Calu3 (cell line): ENCODE results near the gene FBXO42. TPM values are rescaled to one million over a fixed set of nuclear protein-coding genes. Genes with fewer than 3 reads are reported as not detected.

ENCODE experiments used
- BruUV-seq: library from RNA; stranded (reverse); fragments of 400-500 nt; replicated peaks from 2 replicates; lab custom pipeline; 2021; lab: Mats Ljungman, UMichigan
- CTCF ChIA-PET: fragments of 300-600 bp; sonication (Branson Sonifier 250); formaldehyde crosslinking; loops from one replicate; lab custom pipeline; 2022; ENCODE audit warnings: antibody characterized with exemption; lab: Charles Lee
- DNase-seq: peaks from one replicate; pipeline ENCODE4 v3.0.0; 2022
- H3K27ac Mint-ChIP-seq: one replicate; pipeline ENCODE4 v1.8.0; 2022; ENCODE audit warnings: mixed read lengths; ENCODE audit not compliant: unreplicated experiment
- H3K27me3 Mint-ChIP-seq: one replicate; pipeline ENCODE4 v1.8.0; 2022; ENCODE audit warnings: mixed read lengths; ENCODE audit not compliant: unreplicated experiment
- H3K36me3 Mint-ChIP-seq: one replicate; pipeline ENCODE4 v1.8.0; 2022; ENCODE audit warnings: mild to moderate bottlenecking, moderate library complexity, mixed read lengths; ENCODE audit not compliant: insufficient read depth, unreplicated experiment
- H3K4me1 Mint-ChIP-seq: one replicate; pipeline ENCODE4 v1.8.0; 2022; ENCODE audit warnings: mild to moderate bottlenecking, low read depth, mixed read lengths; ENCODE audit not compliant: unreplicated experiment
- H3K4me3 Mint-ChIP-seq: one replicate; pipeline ENCODE4 v1.8.0; 2022; ENCODE audit warnings: mild to moderate bottlenecking, low read depth, moderate library complexity, mixed read lengths; ENCODE audit not compliant: unreplicated experiment
- H3K9me3 Mint-ChIP-seq: one replicate; pipeline ENCODE4 v1.8.0; 2022; ENCODE audit warnings: low read depth, mixed read lengths; ENCODE audit not compliant: unreplicated experiment
- CTCF ChIP-seq: fragments of 200-600 bp; IDR thresholded peaks from one replicate; pipeline ENCODE4 v1.8.0; 2022; ENCODE audit warnings: antibody characterized with exemption; ENCODE audit not compliant: unreplicated experiment
- intact Hi-C: fragments of 100-400 bp; cut with micrococcal nuclease; formaldehyde crosslinking; loops from one replicate; pipeline ENCODE4 v1.10.0; 2022; ENCODE audit not compliant: unreplicated experiment
- total RNA-seq: library from RNA; stranded (reverse); gene quantifications from 2 replicates; pipeline ENCODE4 v1.2.3, GENCODE V29; 2022

The FBXO42 gene
- total RNA-seq, 1 experiment from 2014 or later = 10.6 TPM

DNA sequence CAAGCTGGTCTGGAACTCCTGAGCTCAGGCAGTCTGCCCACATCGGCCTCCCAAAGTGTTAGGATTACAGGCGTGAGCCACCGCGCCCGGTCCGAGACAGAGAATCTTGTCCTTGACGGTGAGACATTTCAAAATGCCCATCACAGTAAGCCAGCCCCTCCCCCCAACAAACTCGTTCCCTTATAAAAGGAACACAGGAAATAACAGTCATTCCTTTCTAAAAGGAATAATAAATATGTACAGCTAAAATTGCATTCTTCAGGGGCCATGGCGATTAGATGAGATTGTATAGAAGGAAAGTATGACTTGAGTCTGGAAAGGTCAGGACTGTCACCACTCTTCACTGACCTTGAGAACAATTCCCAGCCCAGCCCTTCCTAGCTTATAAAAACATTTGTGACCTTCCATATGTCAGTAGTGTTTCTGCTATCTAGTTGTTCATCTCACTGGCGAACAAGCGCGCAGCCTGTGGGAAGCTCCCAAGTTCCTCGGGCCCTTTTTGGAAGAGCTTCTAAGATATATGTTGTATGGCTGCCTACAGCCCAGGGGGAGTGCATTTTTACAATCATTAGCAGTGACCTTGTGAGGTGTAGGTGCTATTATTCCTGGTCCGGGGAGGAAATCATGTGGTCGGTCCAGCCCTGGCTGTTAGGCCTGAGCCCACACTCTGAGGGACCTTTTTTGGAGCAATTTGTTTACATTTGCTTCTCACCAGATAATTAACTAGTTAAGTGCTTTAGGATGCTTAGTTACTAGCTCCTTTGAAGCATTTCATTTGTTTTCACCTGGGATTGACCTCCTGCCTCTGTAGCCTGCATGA, 23.5 kb upstream of the FBXO42 start:
- DNase-seq = no peak
- H3K4me1 Mint-ChIP-seq = peaks cover 25% of the 10 kb centered on the region
- no TSS peak for BruUV-seq
- no peak overlapping the region for H3K4me3 Mint-ChIP-seq
- no peak overlapping the region for H3K27ac Mint-ChIP-seq
- H3K36me3 Mint-ChIP-seq = peaks cover 11% of the 10 kb centered on the region
- H3K9me3 Mint-ChIP-seq = no peaks in the 10 kb centered on the region
- CTCF ChIA-PET = no interaction called here
- no peak for TF ChIP-seq CTCF
- H3K27me3 Mint-ChIP-seq = no peaks in the 10 kb centered on the region
- intact Hi-C loops = no loop called here

- CTCF ChIA-PET = no interaction called here
- H3K4me3 Mint-ChIP-seq = no peak overlapping the region
- peaks cover 29% of the 10 kb centered on the region for H3K4me1 Mint-ChIP-seq
- BruUV-seq = no TSS peak
- no peak for TF ChIP-seq CTCF
- DNase-seq = no peak
- intact Hi-C loops = no loop called here
- peaks cover 11% of the 10 kb centered on the region for H3K36me3 Mint-ChIP-seq
- no peaks in the 10 kb centered on the region for H3K9me3 Mint-ChIP-seq
- no peaks in the 10 kb centered on the region for H3K27me3 Mint-ChIP-seq
- H3K27ac Mint-ChIP-seq = no peak overlapping the region
Measured at GRCh38 chr1:16374266-16374665, 22.0 kb upstream of the FBXO42 start.

GRCh38 chr1:16372535-16373285, 20.4 kb upstream of the FBXO42 start:
- no peak for TF ChIP-seq CTCF
- BruUV-seq = no TSS peak
- peaks cover 13% of the 10 kb centered on the region for H3K36me3 Mint-ChIP-seq
- intact Hi-C loops = no loop called here
- H3K4me3 Mint-ChIP-seq = peak overlapping the region; percentile 6
- peaks cover 35% of the 10 kb centered on the region for H3K4me1 Mint-ChIP-seq
- no peaks in the 10 kb centered on the region for H3K27me3 Mint-ChIP-seq
- H3K27ac Mint-ChIP-seq = peak overlapping the region; percentile 1
- CTCF ChIA-PET = interaction anchor here (0.7 kb wide), 1 partner anchor 334 kb away, joined by 3 read pairs; no protein-coding TSS in a partner anchor
- H3K9me3 Mint-ChIP-seq = no peaks in the 10 kb centered on the region
- no peak for DNase-seq

GRCh38 chr1:16371725-16372124, 19.4 kb upstream of the FBXO42 start:
- H3K4me1 Mint-ChIP-seq = peaks cover 35% of the 10 kb centered on the region
- CTCF ChIA-PET = interaction anchor here (0.6 kb wide), 1 partner anchor 9 kb away, joined by 3 read pairs; no protein-coding TSS in a partner anchor
- no peak overlapping the region for H3K27ac Mint-ChIP-seq

More at GRCh38 chr1:16371725-16372124, 19.4 kb upstream of the FBXO42 start:
- BruUV-seq = no TSS peak
- no peak overlapping the region for H3K4me3 Mint-ChIP-seq
- DNase-seq = no peak
- intact Hi-C loops = no loop called here
- H3K36me3 Mint-ChIP-seq = peaks cover 23% of the 10 kb centered on the region
- TF ChIP-seq CTCF = no peak
- H3K9me3 Mint-ChIP-seq = no peaks in the 10 kb centered on the region
- H3K27me3 Mint-ChIP-seq = no peaks in the 10 kb centered on the region
